DMS 273 treated with DMSO at 0.1 percent for 48 hours (cell line): Measurements from ENCODE around the gene PTCRA.
A peak's percentile ranks its signal among the peaks of the same experiment; 100 is the strongest.
"Not testable (repeated sequence)": the region's sequence is repeated elsewhere in the genome, so short reads cannot be mapped to it uniquely, and the experiment has no call there.

ENCODE experiments used
- DNase-seq: peaks from one replicate; lab custom pipeline; 2025; lab: John Stamatoyannopoulos, UW

The PTCRA gene

DNA sequence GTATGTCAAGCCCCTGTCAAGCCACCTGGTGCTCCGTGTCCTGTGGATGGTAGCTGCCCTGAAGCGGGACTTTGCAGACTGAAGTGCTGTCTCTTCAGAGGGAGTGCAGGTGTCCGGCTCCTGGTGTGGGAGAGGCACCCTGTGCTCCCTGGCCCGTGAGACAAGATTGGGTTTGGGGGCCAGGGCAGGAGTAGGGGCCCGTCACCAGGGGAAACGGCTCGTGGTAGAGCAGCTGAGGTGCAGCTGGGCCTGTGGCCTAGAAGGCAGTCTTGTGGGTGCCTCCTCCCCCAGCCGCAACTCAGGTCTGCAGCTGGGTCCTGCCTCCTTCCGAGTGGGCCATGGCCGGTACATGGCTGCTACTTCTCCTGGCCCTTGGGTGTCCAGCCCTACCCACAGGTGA is at the start of gene PTCRA:
Gene PTCRA, plus strand, starts transcription at position 322 of the 400 bp plus-strand sequence. Its CDS starts 17 bp downstream, at position 339.
- DNase-seq, result no peak

GRCh38 chr6:42870145-42870936 is 45.5 kb upstream of the PTCRA start:
- no peak for DNase-seq

DNA sequence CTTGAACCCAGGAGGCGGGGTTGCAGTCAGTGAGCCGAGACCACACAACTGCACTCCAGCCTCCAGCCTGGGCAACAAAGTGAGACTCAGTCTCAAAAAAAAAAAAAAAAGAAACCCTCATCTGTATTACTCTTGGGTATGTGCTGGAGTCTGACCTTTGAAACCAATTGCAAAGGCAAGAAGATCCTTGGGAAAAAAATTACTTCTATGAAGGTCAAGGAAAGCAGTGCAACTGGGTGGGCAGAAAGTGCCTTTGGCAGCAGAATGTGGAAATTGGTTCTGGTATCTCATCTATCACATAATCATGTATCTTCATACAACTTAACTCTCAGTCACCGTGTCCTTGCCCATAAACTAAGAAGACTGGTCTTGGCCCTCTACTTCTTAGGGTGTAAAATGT is 44.1 kb upstream of the PTCRA start:
- DNase-seq, result no peak

DNA sequence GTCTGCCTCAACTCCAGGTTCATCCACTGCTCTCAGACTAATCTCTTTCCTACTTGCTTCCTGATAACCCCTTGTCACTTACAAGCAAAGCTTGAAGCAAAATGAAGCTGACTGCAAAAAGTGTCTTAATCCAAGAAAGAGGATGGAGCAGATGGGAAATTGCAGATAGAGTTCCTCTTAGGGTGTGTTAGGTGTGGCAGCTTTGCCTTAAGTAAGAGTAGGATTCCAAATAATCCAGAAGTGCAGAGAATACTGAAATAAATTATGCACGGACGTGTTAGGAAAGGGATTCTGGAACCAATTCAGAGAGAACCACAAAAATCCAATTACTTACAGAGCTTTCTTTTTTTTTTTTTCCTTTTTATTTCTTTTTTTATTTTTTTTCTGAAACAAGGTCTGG is 42.5 kb upstream of the PTCRA start:
- no peak for DNase-seq

GRCh38 chr6:42877695-42878094 is 38.2 kb upstream of the PTCRA start:
- DNase-seq, result no peak

- DNase-seq, result peak; percentile 87
Observed at GRCh38 chr6:42879372-42880239, 36.2 kb upstream of the PTCRA start, which contains the start of gene RPL7L1. RPL7L1 (plus strand) TSS chr6:42879616; CDS start chr6:42879911, 295 bp downstream.

- not testable (repeated sequence) for DNase-seq
Observed at GRCh38 chr6:42880240-42880817, 35.5 kb upstream of the PTCRA start.

DNA sequence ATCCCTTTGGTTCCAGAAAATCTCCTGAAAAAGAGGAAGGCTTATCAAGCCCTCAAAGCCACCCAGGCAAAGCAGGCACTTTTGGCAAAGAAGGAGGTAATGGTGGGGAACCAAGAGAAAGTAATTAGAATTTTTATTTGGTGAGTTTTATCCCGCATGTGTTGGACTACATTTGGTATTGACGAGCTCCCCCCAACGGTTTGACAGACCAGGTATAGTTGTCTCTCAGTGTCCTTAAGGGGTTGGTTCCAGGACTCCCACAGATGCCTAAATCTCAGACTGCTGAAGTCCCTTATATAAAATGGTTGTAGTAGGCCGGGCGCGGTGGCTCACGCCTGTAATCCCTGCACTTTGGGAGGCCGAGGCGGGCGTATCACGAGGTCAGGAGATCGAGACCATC is 35.0 kb upstream of the PTCRA start:
- not testable (repeated sequence) for DNase-seq

DNA sequence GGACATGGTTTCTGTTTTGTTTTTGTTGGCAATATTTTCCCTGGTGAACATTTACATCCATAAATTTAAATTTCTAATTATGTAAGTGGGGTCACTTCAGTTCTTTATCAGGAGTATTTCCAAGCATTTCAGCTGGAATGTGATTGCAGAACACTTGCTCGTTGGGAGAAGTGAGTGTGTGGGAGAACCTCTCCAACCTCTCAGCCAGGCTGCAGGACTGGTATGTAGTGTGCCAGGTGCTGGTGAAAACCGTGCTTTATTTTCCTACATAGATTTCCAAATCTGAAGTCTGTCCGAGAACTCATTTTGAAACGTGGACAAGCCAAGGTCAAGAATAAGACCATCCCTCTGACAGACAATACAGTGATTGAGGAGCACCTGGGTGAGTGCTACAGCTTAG is 30.2 kb upstream of the PTCRA start:
- DNase-seq, result no peak

- DNase-seq, result not testable (repeated sequence)
Observed at GRCh38 chr6:42888201-42888600, 27.7 kb upstream of the PTCRA start.

DNA sequence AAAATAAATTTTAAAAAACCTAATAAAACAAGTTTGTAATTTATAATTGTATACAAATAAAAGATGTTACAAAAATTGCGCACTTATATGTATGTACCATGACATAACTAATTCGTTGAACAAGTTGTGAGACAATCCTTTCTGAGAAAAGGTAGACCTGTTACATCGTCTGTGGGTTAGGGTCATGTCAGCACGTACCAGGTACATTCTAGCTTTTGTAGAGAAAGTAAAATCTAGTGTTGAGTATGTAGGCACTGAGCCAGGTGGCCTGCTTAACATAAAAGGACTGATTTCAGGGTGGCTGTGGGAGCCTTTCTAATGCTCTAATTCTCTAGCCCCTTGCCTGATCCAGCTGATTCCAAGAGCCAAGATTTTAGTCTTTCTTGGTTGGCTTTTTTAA is 26.0 kb upstream of the PTCRA start:
- no peak for DNase-seq

GRCh38 chr6:42890311-42891198 is 25.3 kb upstream of the PTCRA start:
- DNase-seq, result peak; percentile 75

DNA sequence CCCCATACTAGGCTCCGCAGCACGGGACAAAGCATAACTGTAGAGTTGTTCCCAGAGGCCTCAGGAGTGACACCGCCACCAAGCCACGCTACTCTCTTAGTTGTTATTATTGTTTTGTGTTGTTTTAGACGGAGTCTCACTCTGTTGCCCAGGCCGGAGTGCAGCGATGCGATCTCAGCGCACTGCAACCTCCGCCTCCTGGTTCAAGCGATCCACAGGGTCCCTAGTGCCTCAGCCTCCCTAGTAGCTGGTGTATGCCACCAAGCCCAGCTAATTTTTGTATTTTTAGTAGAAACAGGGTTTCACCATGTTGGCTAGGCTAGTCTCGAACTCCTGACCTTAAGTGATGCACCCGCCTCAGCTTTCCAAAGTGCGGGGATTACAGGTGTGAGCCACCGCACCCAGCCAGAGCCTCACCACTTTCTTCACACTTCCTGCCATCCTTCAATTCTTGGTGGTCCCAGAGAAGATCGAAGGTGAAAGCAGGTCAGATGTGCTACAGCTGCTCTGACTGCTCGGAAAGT is 24.6 kb upstream of the PTCRA start:
- no peak for DNase-seq

DNA sequence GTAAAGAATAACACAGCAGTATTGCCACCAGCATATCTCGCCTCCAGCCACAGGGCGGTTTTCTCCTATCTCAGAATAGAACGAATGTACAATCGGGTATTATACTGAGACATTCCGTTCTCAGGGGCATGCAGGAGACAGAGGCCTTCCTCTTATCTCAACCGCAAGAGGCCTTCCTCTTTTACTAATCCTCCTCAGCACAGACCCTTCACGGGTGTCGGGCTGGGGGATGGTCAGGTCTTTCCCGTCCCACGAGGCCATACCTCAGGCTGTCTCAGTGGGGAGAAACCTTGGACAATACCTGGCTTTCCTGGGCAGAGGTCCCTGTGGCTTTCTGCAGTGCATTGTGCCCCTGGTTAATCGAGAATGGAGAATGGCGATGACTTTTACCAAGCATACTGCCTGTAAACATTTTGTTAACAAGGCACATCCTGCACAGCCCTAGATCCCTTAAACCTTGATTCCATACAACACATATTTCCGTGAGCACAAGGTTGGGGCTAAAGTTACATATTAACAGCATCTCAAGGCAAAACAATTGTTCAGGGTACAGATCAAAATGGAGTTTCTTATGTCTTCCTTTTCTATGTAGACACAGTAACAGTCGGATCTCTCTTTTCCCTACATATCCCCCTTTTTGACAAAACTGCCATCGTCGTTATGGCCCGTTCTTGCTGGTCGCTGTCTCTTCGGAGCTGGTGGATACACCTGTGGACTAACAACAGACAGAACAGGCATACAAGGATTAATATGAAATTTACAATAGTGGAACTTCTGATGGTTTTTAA is 21.6 kb upstream of the PTCRA start:
- not testable (repeated sequence) for DNase-seq

DNA sequence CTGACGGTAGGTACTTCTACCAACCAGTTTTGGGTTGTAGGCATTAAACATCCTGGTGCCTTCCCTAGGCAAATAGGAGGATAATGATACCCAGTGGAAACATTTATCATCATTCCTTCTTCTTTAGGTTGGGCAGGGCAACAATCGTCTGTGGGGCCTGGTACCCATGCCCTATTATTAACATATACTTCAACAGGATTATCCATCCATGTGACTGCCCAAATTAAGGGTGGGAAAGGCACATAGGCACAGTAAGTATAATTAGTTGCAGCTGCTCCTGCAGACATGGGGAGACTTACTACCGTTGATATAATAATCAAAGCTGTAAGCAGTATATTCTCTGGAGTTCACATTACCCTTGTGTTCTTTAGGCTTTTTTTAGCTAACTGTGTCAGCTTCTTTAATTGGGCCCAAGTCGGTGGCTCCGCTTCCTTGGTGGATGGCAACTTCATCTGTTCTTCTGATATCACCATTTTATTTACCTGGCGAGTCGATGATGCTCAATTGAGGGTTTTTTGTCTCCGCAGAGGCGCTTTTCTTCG is 19.6 kb upstream of the PTCRA start:
- no peak for DNase-seq

- peak; percentile 19 for DNase-seq
Observed at GRCh38 chr6:42898891-42899361, 16.9 kb upstream of the PTCRA start.

DNA sequence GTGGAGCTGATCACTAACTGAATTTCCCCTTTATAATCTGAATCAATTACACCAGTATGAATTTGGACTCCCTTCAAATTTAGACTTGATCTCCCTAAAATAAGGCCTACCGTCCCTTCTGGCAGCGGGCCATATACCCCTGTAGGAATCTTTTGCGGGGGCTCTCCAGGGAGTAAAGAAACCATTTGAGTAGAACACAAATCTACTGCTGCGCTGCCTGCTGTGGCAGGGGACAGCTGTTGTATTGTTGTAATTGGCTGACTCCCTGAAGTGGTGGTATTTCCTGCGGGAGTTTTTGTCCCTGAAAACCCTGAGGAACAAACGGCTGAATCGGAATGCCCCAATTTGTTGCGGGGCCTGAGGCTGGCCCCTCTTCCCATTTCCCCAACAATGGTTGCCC is 16.0 kb upstream of the PTCRA start:
- no peak for DNase-seq

DNA sequence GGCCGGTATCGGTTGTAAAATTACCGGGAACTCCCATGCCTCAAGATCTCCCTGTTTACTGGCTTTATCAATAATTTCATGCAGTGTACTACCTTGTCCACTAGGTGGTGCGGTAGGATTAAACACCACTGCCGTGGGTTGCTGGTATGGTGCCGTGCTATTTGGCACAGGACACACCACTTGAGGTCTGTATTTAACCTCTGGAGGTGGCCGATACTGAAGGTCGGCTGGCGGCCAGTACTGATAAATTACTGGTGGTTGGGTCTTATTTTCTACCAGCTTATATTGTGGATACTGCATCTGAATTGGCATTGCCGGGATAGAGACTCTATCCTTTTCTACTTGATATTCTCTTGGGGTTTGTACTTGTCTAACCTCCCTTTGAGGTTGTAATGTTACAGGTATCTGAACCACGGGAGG is 14.3 kb upstream of the PTCRA start:
- DNase-seq, result peak; percentile 71

- not testable (repeated sequence) for DNase-seq
Observed at GRCh38 chr6:42902429-42903263, 13.2 kb upstream of the PTCRA start.
